Right lobe of liver (tissue), 6 donors: ENCODE results near the gene ATP1A2. TPM values are rescaled to one million over a fixed set of nuclear protein-coding genes. Genes with fewer than 3 reads are reported as not detected.
"Not testable (repeated sequence)": the region's sequence is repeated elsewhere in the genome, so short reads cannot be mapped to it uniquely, and the experiment has no call there.

Experiments
- ATAC-seq, 4 donors: fragments of 200-7000 bp; cut with Tn5 transposase; one replicate each; pipeline ENCODE4 v1.9.1; 2020; ENCODE audit warnings: mild to moderate bottlenecking in 4 of 4, moderate library complexity in 4 of 4
- DNase-seq, 3 donors: peaks; one replicate each; pipeline ENCODE4 v3.0.0-alpha.2; 2020
- H3K27ac ChIP-seq, 3 donors: fragments of 200-600 bp; one replicate each; pipeline ENCODE4 v1.8.0; 2022
- H3K27me3 ChIP-seq, 2 donors: fragments of 200-600 bp; one replicate each; pipeline ENCODE4 v1.8.0; 2022
- H3K36me3 ChIP-seq, 4 donors: fragments of 200-600 bp; sonication (generic) in 1 of 4; one replicate each; pipeline versions ENCODE4 v1.5.1 to v1.8.0; 2017 to 2022; ENCODE audit warnings: control low read depth in 1 of 4
- H3K4me1 ChIP-seq, 4 donors: fragments of 200-600 bp; sonication (generic) in 1 of 4; one replicate each; pipeline versions ENCODE4 v1.5.1 to v1.8.0; 2017 to 2022; ENCODE audit warnings: control low read depth in 1 of 4
- H3K4me3 ChIP-seq, 3 donors: fragments of 200-600 bp; one replicate each; pipeline ENCODE4 v1.8.0; 2022
- H3K9me3 ChIP-seq, 4 donors: fragments of 200-600 bp; sonication (generic) in 1 of 4; one replicate each; pipeline versions ENCODE4 v1.5.1 to v1.8.0; 2017 to 2022; ENCODE audit warnings: control low read depth in 1 of 4
- POLR2A ChIP-seq: fragments of 450-650 bp; IDR thresholded peaks from one replicate; pipeline ENCODE4 v1.6.1; 2017; ENCODE audit warnings: antibody characterized with exemption, mild to moderate bottlenecking
- WGBS: methylation state at CpG from one replicate; pipeline ENCODE4 v1.1.6; 2018; ENCODE audit warnings: low coverage, low lambda C conversion rate; ENCODE audit not compliant: insufficient coverage; ENCODE audit errors: missing lambda C conversion rate; 5-methylcytosine and 5-hydroxymethylcytosine counted together
- intact Hi-C, 2 donors: fragments of 100-400 bp; cut with DNase I; formaldehyde crosslinking; loops; one replicate each; pipeline versions ENCODE4 v1.11.2 to v1.14.1; 2022
- total RNA-seq, 6 experiments: library from RNA; depleted of rRNA in 2 of 6; stranded (reverse); fragments of >200 nt in 2 of 6; fragmentation: NEBNext Ultra II Directional in 3 of 6; extraction: Animal tissue kit (Norgen Biotek cat#: 25700) in 3 of 6; gene quantifications; one replicate each; pipeline versions ENCODE4 v1.1.0 to v1.2.4, GENCODE V29; 2016 to 2023
- TF ChIP-seq, protein P1 (sequence below), 4 donors: fragments of 200-600 bp in 3 of 4; fragments of 450-650 bp in 1 of 4; IDR thresholded peaks; one replicate each; pipeline versions ENCODE4 v1.5.1 to v1.8.0; 2016 to 2022; ENCODE audit warnings: antibody characterized with exemption in 4 of 4, mild to moderate bottlenecking in 2 of 4
- donor health status: DM: no; HTN: yes; CAD: no.
- donor health status: DM: no; HTN: no; CAD: no.
- donor health status: DM: no; HTN: no; CAD: no.
- donor health status: DM: no; HTN: yes; CAD: no.
- donor health status: DM: no; HTN: yes; CAD: no.

ATP1A2 gene
- total RNA-seq, 6 experiments from 2014 or later: 0.22 to 1.7 (median 0.36) TPM

DNA sequence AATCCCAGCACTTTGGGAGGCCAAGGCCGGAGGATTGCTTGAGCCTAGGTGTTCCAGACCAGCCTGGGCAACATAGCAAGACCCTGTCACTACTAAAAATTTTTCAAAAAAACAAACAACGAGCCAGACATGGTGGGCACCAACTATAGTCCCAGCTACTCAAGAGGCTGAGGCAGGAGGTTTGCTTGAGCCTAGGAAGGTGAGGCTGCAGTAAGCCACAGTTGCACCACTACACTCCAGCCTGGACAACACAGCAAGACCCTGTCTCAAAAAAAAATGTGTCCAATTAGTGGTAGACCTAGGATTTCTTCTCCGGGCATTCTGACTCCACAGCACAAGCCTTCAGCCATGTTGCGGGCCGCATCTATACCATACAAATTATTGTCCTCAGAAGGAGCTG, 10.4 kb upstream of the ATP1A2 start:
- DNase-seq (no peak), ATAC-seq (no peak)
- H3K9me3 ChIP-seq: no peaks in the 10 kb centered on the region
- no peak overlapping the region for H3K4me3 ChIP-seq
- H3K36me3 ChIP-seq: no peaks in the 10 kb centered on the region
- H3K4me1 ChIP-seq: peaks cover 0 to 13% (median 0%) of the 10 kb centered on the region in 4 donors
- 86% methylated on average over 5 of the region's 5 CpGs for WGBS
- H3K27me3 ChIP-seq: no peaks in the 10 kb centered on the region
- TF ChIP-seq, protein P1, sequence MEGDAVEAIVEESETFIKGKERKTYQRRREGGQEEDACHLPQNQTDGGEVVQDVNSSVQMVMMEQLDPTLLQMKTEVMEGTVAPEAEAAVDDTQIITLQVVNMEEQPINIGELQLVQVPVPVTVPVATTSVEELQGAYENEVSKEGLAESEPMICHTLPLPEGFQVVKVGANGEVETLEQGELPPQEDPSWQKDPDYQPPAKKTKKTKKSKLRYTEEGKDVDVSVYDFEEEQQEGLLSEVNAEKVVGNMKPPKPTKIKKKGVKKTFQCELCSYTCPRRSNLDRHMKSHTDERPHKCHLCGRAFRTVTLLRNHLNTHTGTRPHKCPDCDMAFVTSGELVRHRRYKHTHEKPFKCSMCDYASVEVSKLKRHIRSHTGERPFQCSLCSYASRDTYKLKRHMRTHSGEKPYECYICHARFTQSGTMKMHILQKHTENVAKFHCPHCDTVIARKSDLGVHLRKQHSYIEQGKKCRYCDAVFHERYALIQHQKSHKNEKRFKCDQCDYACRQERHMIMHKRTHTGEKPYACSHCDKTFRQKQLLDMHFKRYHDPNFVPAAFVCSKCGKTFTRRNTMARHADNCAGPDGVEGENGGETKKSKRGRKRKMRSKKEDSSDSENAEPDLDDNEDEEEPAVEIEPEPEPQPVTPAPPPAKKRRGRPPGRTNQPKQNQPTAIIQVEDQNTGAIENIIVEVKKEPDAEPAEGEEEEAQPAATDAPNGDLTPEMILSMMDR (IDR thresholded peaks at IDR 0.05): no peak
- no peak for TF ChIP-seq POLR2A
- intact Hi-C loops: loop anchor here (10.0 kb wide), 1 partner anchor 270 kb away; no protein-coding TSS in a partner anchor
- H3K27ac ChIP-seq: no peak overlapping the region

DNA sequence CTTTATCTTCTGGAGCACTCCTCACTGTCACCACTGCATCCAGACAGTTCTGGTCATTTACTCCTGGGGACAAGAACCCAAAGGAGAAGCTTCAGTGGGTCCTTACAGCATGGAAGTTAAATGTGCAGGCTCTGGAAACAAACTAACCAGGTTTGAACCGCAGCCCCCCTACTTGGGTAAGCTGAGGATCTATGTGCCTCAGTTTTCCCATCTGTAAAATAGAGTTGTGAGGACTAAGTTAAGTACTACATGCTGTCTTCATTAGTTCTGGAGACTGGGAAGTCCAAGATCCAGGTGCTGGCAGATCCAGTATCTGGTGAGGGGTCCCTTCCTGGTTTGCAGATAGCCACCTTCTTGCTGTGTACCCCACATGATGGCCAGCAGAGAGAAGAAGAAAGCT, 8.0 kb upstream of the ATP1A2 start:
- no CpG with 5 or more reads among the region's 1 CpG for WGBS

GRCh38 chr1:160108888-160109662, 6.5 kb upstream of the ATP1A2 start:
- H3K4me3 ChIP-seq: no peak overlapping the region
- no peak overlapping the region for H3K27ac ChIP-seq
- ATAC-seq: peak; percentile 8 to 64 (median 53)
- H3K4me1 ChIP-seq: no peaks in the 10 kb centered on the region
- H3K27me3 ChIP-seq: no peaks in the 10 kb centered on the region
- intact Hi-C loops: loop anchor here (10.0 kb wide), 1 partner anchor 266 kb away; no protein-coding TSS in a partner anchor
- H3K9me3 ChIP-seq: no peaks in the 10 kb centered on the region
- DNase-seq: no peak
- 29% methylated on average over 5 of the region's 6 CpGs for WGBS
- no peaks in the 10 kb centered on the region for H3K36me3 ChIP-seq
- TF ChIP-seq, protein P1 (IDR thresholded peaks at IDR 0.05): peak; percentile 32 to 49 (median 38)
- TF ChIP-seq POLR2A: no peak

More for the DNA sequence above, 8.0 kb upstream of the ATP1A2 start:
- H3K27me3 ChIP-seq: no peaks in the 10 kb centered on the region
- intact Hi-C loops: loop anchor here (10.0 kb wide), 1 partner anchor 267 kb away; no protein-coding TSS in a partner anchor
- no peak overlapping the region for H3K4me3 ChIP-seq
- DNase-seq: no peak
- no peak for ATAC-seq
- no peaks in the 10 kb centered on the region for H3K9me3 ChIP-seq
- H3K4me1 ChIP-seq: no peaks in the 10 kb centered on the region
- no peaks in the 10 kb centered on the region for H3K36me3 ChIP-seq
- TF ChIP-seq, protein P1 (IDR thresholded peaks at IDR 0.05): no peak
- TF ChIP-seq POLR2A: no peak
- no peak overlapping the region for H3K27ac ChIP-seq

DNA sequence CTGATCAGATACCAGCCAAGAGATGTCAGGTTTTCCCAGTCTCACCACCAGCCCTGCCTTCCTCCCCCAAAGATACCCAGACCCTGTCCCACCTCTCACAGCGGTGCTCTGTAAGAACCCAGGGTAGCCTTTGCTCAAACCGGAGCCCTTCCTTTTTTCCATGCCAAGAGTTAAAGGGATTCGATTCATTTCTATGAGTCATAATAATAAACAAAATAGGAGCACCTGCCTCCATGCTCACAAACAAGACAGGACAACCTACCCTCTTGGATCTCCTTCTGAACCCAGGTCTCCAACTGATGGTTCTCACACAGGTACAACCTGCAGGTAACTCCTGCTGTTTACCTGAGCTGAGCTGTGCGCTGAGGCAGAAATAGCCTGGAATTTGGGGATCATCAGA, 5.9 kb upstream of the ATP1A2 start:
- Histone ChIP-seq H3K4me3 (no peak overlapping the region), H3K27ac (no peak overlapping the region), H3K27me3 (no peaks in the 10 kb centered on the region), H3K9me3 (no peaks in the 10 kb centered on the region), H3K36me3 (no peaks in the 10 kb centered on the region), H3K4me1 (no peaks in the 10 kb centered on the region)
- intact Hi-C loops: loop anchor here (10.0 kb wide), 2 partner anchors 65 to 265 kb away; no protein-coding TSS in a partner anchor
- DNase-seq: no peak
- ATAC-seq: peak in 1 of 4 donors; percentile 42
- WGBS: 49% methylated on average over 4 of the region's 4 CpGs
- TF ChIP-seq, protein P1 (IDR thresholded peaks at IDR 0.05): no peak
- no peak for TF ChIP-seq POLR2A

- not testable (repeated sequence) for ATAC-seq, H3K9me3 ChIP-seq, H3K27me3 ChIP-seq, H3K4me1 ChIP-seq, H3K4me3 ChIP-seq, H3K27ac ChIP-seq, H3K36me3 ChIP-seq, DNase-seq
- intact Hi-C loops: loop anchor here in 1 of 2 donors (10.0 kb wide), 1 partner anchor 63 kb away; no protein-coding TSS in a partner anchor
- WGBS: 83% methylated on average over 10 of the region's 10 CpGs
These were observed 4.1 kb upstream of the ATP1A2 start for GRCh38 chr1:160111462-160111861.
